OCI-LY7 (cell line): Measurements from ENCODE around the gene PLIN5. TPM values are rescaled to one million over a fixed set of nuclear protein-coding genes. Genes with fewer than 3 reads are reported as not detected.

ENCODE experiments used
- BruUV-seq: library from RNA; stranded (reverse); fragments of 400-500 nt; replicated peaks from 2 replicates; lab custom pipeline; 2021; lab: Mats Ljungman, UMichigan
- CTCF ChIA-PET: fragments of 300-600 bp; sonication (Branson Sonifier 250); formaldehyde crosslinking; loops from one replicate; lab custom pipeline; 2022; ENCODE audit warnings: antibody characterized with exemption; ENCODE audit not compliant: unreplicated experiment; lab: Charles Lee
- POLR2A ChIA-PET: fragments of 300-600 bp; sonication (Branson Sonifier 250); formaldehyde crosslinking; loops from one replicate; lab custom pipeline; 2022; ENCODE audit warnings: antibody characterized with exemption; lab: Charles Lee
- DNase-seq: peaks from one replicate; pipeline ENCODE4 v3.0.0-alpha.2; 2015; ENCODE audit warnings: low spot score
- H2AFZ ChIP-seq: fragments of 200-600 bp; sonication (generic), shearing (Covaris generic); 2 replicates; pipeline ENCODE4 v1.6.1; 2014; ENCODE audit warnings: mild to moderate bottlenecking, antibody characterized with exemption, low read length, moderate library complexity
- H3K27ac ChIP-seq: fragments of 200-600 bp; sonication (generic); 2 replicates; pipeline ENCODE4 v1.5.1; 2014; ENCODE audit warnings: mixed run types, low read depth, mild to moderate bottlenecking, moderate library complexity, low read length, inconsistent platforms; ENCODE audit not compliant: poor library complexity, severe bottlenecking
- H3K36me3 ChIP-seq: fragments of 200-600 bp; sonication (generic); 2 replicates; pipeline ENCODE4 v1.6.1; 2014; ENCODE audit warnings: mild to moderate bottlenecking, antibody characterized with exemption, low read length, moderate library complexity, mixed read lengths; ENCODE audit not compliant: insufficient read depth
- H3K4me1 ChIP-seq: fragments of 200-600 bp; sonication (generic); 2 replicates; pipeline ENCODE4 v1.5.1; 2014; ENCODE audit warnings: mild to moderate bottlenecking, low read length; ENCODE audit not compliant: insufficient read depth, poor library complexity, severe bottlenecking
- H3K4me2 ChIP-seq: fragments of 200-600 bp; sonication (generic); 2 replicates; pipeline ENCODE4 v1.6.1; 2014; ENCODE audit warnings: mild to moderate bottlenecking, low read length
- H3K4me3 ChIP-seq: fragments of 200-600 bp; sonication (generic); 2 replicates; pipeline ENCODE4 v1.5.1; 2014; ENCODE audit warnings: mild to moderate bottlenecking, low read depth, low read length; ENCODE audit not compliant: poor library complexity, severe bottlenecking
- H3K79me2 ChIP-seq: fragments of 200-600 bp; sonication (generic); 2 replicates; pipeline ENCODE4 v1.6.1; 2016; ENCODE audit warnings: low read depth, mild to moderate bottlenecking, low read length, moderate library complexity, mixed read lengths; ENCODE audit not compliant: insufficient read depth
- H3K9me2 ChIP-seq: fragments of 200-600 bp; sonication (generic); 2 replicates; pipeline ENCODE4 v1.6.1; 2016; ENCODE audit warnings: mild to moderate bottlenecking, low read length, mixed read lengths; ENCODE audit not compliant: insufficient read depth
- H3K9me3 ChIP-seq: fragments of 200-600 bp; sonication (generic); 2 replicates; pipeline ENCODE4 v1.6.1; 2014; ENCODE audit warnings: mild to moderate bottlenecking, mixed run types, low read length, mixed read lengths
- H4K20me1 ChIP-seq: fragments of 200-600 bp; sonication (generic); 2 replicates; pipeline ENCODE4 v1.6.1; 2014; ENCODE audit warnings: mild to moderate bottlenecking, antibody characterized with exemption, low read length, moderate library complexity, mixed read lengths; ENCODE audit not compliant: insufficient read depth
- CTCF ChIP-seq: fragments of 200-600 bp; sonication (generic); conservative IDR thresholded peaks from 2 replicates; pipeline ENCODE4 v1.5.1; 2014; ENCODE audit warnings: mild to moderate bottlenecking, antibody characterized with exemption, low read length, moderate library complexity, mixed read lengths
- EZH2phosphoT487 ChIP-seq: fragments of 200-600 bp; sonication (generic); IDR thresholded peaks from 2 replicates; pipeline ENCODE4 v1.6.1; 2018; ENCODE audit warnings: low read depth, borderline replicate concordance, mild to moderate bottlenecking, mixed run types, antibody characterized with exemption, low read length, moderate library complexity, mixed read lengths
- intact Hi-C: fragments of 100-400 bp; cut with micrococcal nuclease; formaldehyde crosslinking; loops from one replicate; pipeline ENCODE4 v1.10.0; 2022; ENCODE audit not compliant: unreplicated experiment
- total RNA-seq, 2 experiments: library from RNA; depleted of rRNA in 1 of 2; stranded (reverse); fragments of >200 nt in 1 of 2; shearing (Covaris generic) in 1 of 2; gene quantifications; 2 replicates each; pipeline ENCODE4 v1.2.3, GENCODE V29; 2014 to 2022

Gene PLIN5
- total RNA-seq, 2 experiments from 2014 or later = 0.85 to 1.9 TPM

- CTCF ChIA-PET = no interaction called here
- Histone ChIP-seq H3K9me3 (no peaks in the 10 kb centered on the region), H2AFZ (no peak overlapping the region), H3K79me2 (no peaks in the 10 kb centered on the region), H3K4me3 (no peak overlapping the region), H4K20me1 (no peaks in the 10 kb centered on the region), H3K4me2 (no peak overlapping the region), H3K27ac (no peak overlapping the region), H3K9me2 (no peaks in the 10 kb centered on the region), H3K4me1 (no peaks in the 10 kb centered on the region), H3K36me3 (peaks cover 3% of the 10 kb centered on the region; the same call in 1 of the 2 replicates)
- POLR2A ChIA-PET = no interaction called here
- DNase-seq = no peak
- no TSS peak for BruUV-seq
- no peak for TF ChIP-seq CTCF
- no peak for TF ChIP-seq EZH2phosphoT487
- intact Hi-C loops = no loop called here
Observed at GRCh38 chr19:4508698-4509097, 26.3 kb downstream of the PLIN5 start.

GRCh38 chr19:4507804-4508203 lies 27.2 kb downstream of the PLIN5 start:
- H4K20me1 ChIP-seq = no peaks in the 10 kb centered on the region
- no peak overlapping the region for H3K27ac ChIP-seq
- H3K9me2 ChIP-seq = no peaks in the 10 kb centered on the region
- BruUV-seq = no TSS peak
- intact Hi-C loops = no loop called here
- POLR2A ChIA-PET = no interaction called here
- no peaks in the 10 kb centered on the region for H3K4me1 ChIP-seq
- no peak overlapping the region for H3K4me2 ChIP-seq
- H3K79me2 ChIP-seq = no peaks in the 10 kb centered on the region
- no peak for DNase-seq
- TF ChIP-seq CTCF (no peak), EZH2phosphoT487 (no peak)
- H3K36me3 ChIP-seq = peaks cover 3% of the 10 kb centered on the region; the same call in 1 of the 2 replicates
- CTCF ChIA-PET = no interaction called here
- H3K9me3 ChIP-seq = no peaks in the 10 kb centered on the region
- H2AFZ ChIP-seq = no peak overlapping the region
- no peak overlapping the region for H3K4me3 ChIP-seq

GRCh38 chr19:4507150-4507452 lies 27.9 kb downstream of the PLIN5 start:
- TF ChIP-seq CTCF (no peak), EZH2phosphoT487 (no peak)
- Histone ChIP-seq H3K9me2 (no peaks in the 10 kb centered on the region), H3K4me2 (no peak overlapping the region), H3K4me1 (no peaks in the 10 kb centered on the region), H3K79me2 (no peaks in the 10 kb centered on the region), H3K4me3 (no peak overlapping the region), H3K9me3 (no peaks in the 10 kb centered on the region), H3K27ac (no peak overlapping the region), H2AFZ (no peak overlapping the region), H3K36me3 (peaks cover 6% of the 10 kb centered on the region; the same call in 1 of the 2 replicates), H4K20me1 (no peaks in the 10 kb centered on the region)
- ChIA-PET CTCF (no interaction called here), POLR2A (no interaction called here)
- no peak for DNase-seq
- intact Hi-C loops = no loop called here
- BruUV-seq = no TSS peak
